PC-9 (cell line): ENCODE results near the gene ZNF772. TPM values are rescaled to one million over a fixed set of nuclear protein-coding genes. Genes with fewer than 3 reads are reported as not detected.
"Not testable (repeated sequence)": the region's sequence is repeated elsewhere in the genome, so short reads cannot be mapped to it uniquely, and the experiment has no call there.

Experiments
- BruUV-seq: library from RNA; stranded (reverse); fragments of 400-500 nt; replicated peaks from 2 replicates; lab custom pipeline; 2021; lab: Mats Ljungman, UMichigan
- CTCF ChIA-PET: fragments of 300-600 bp; sonication (Branson Sonifier 250); formaldehyde crosslinking; loops from one replicate; lab custom pipeline; 2022; ENCODE audit warnings: antibody characterized with exemption; lab: Charles Lee
- POLR2A ChIA-PET: fragments of 300-600 bp; sonication (Branson Sonifier 250); formaldehyde crosslinking; loops from one replicate; lab custom pipeline; 2022; ENCODE audit warnings: antibody characterized with exemption; ENCODE audit not compliant: unreplicated experiment; lab: Charles Lee
- DNase-seq, 2 experiments: peaks; one replicate each; pipeline versions ENCODE4 v3.0.0 to v3.0.0-alpha.2; 2015 to 2022; ENCODE audit warnings: mixed read lengths in 1 of 2
- H2AFZ ChIP-seq: fragments of 200-600 bp; sonication (generic); 2 replicates; pipeline ENCODE4 v1.8.1; 2017; ENCODE audit warnings: antibody characterized with exemption
- H3F3A ChIP-seq: fragments of 200-600 bp; sonication (generic); 2 replicates; pipeline ENCODE4 v1.8.1; 2017; ENCODE audit warnings: antibody characterized with exemption, mild to moderate bottlenecking, low read depth; ENCODE audit not compliant: insufficient read depth
- H3K27ac ChIP-seq: fragments of 200-600 bp; sonication (generic); 2 replicates; pipeline ENCODE4 v1.6.1; 2016; ENCODE audit warnings: mixed run types
- H3K27me3 ChIP-seq: fragments of 200-600 bp; sonication (generic); 2 replicates; pipeline ENCODE4 v1.6.1; 2016; ENCODE audit warnings: low read depth, mixed run types; ENCODE audit not compliant: insufficient read depth
- H3K36me3 ChIP-seq: fragments of 200-600 bp; sonication (generic); 2 replicates; pipeline ENCODE4 v1.6.1; 2016; ENCODE audit warnings: low read depth, mixed run types
- H3K4me1 ChIP-seq: fragments of 200-600 bp; sonication (generic); replicated peaks from 2 replicates; pipeline ENCODE4 v1.6.1; 2016; ENCODE audit warnings: mixed run types; ENCODE audit not compliant: insufficient read depth
- H3K4me2 ChIP-seq: fragments of 200-600 bp; sonication (generic); 2 replicates; pipeline ENCODE4 v1.6.1; 2017; ENCODE audit warnings: mixed run types
- H3K4me3 ChIP-seq: fragments of 200-600 bp; sonication (generic); 2 replicates; pipeline ENCODE4 v1.6.1; 2016; ENCODE audit warnings: mixed run types
- H3K79me2 ChIP-seq: fragments of 200-600 bp; sonication (generic); 2 replicates; pipeline ENCODE4 v1.6.1; 2017; ENCODE audit warnings: low read depth, mixed run types
- H3K9me2 ChIP-seq: fragments of 200-600 bp; sonication (generic); 2 replicates; pipeline ENCODE4 v1.8.1; 2017; ENCODE audit warnings: mild to moderate bottlenecking; ENCODE audit not compliant: insufficient read depth
- H3K9me3 ChIP-seq: fragments of 200-600 bp; sonication (generic); 2 replicates; pipeline ENCODE4 v1.8.1; 2016; ENCODE audit warnings: low read depth; ENCODE audit not compliant: insufficient read depth
- H4K20me1 ChIP-seq: fragments of 200-600 bp; sonication (generic); 2 replicates; pipeline ENCODE4 v1.8.1; 2017; ENCODE audit not compliant: insufficient read depth
- CTCF ChIP-seq: fragments of 200-600 bp; sonication (generic); conservative IDR thresholded peaks from 2 replicates; pipeline ENCODE4 v1.6.1; 2017; ENCODE audit warnings: mixed run types, antibody characterized with exemption, mild to moderate bottlenecking, moderate library complexity
- EZH2 ChIP-seq: fragments of 200-600 bp; sonication (generic); IDR thresholded peaks from 2 replicates; pipeline ENCODE4 v1.8.0; 2017; ENCODE audit warnings: antibody characterized with exemption, low read depth
- intact Hi-C: fragments of 100-400 bp; cut with micrococcal nuclease; formaldehyde crosslinking; loops from one replicate; pipeline ENCODE4 v1.10.0; 2022; ENCODE audit not compliant: unreplicated experiment
- total RNA-seq: library from RNA; stranded (reverse); gene quantifications from 2 replicates; pipeline ENCODE4 v1.2.3, GENCODE V29; 2021

ZNF772 gene
- total RNA-seq, 1 experiment from 2014 or later = 9.1 TPM

GRCh38 chr19:57512845-57513244 lies 35.5 kb upstream of the ZNF772 start:
- no peak overlapping the region for H3K27ac ChIP-seq
- H4K20me1 ChIP-seq = no peaks in the 10 kb centered on the region
- no peaks in the 10 kb centered on the region for H3K27me3 ChIP-seq
- no TSS peak for BruUV-seq
- peaks cover 13% of the 10 kb centered on the region; the same call in 1 of the 2 replicates for H3K36me3 ChIP-seq
- H3K4me2 ChIP-seq = no peak overlapping the region
- ChIA-PET CTCF (no interaction called here), POLR2A (no interaction called here)
- H2AFZ ChIP-seq = no peak overlapping the region
- intact Hi-C loops = no loop called here
- DNase-seq = no peak
- H3K4me1 ChIP-seq = no peaks in the 10 kb centered on the region
- TF ChIP-seq EZH2 (no peak), CTCF (no peak)
- peaks cover 21% of the 10 kb centered on the region for H3K9me3 ChIP-seq
- no peaks in the 10 kb centered on the region for H3F3A ChIP-seq
- no peaks in the 10 kb centered on the region for H3K79me2 ChIP-seq
- no peak overlapping the region for H3K4me3 ChIP-seq
- H3K9me2 ChIP-seq = no peaks in the 10 kb centered on the region

GRCh38 chr19:57511484-57511883 lies 34.1 kb upstream of the ZNF772 start:
- Histone ChIP-seq H3K79me2 (no peaks in the 10 kb centered on the region), H4K20me1 (no peaks in the 10 kb centered on the region), H3K36me3 (peaks cover 25% of the 10 kb centered on the region), H3F3A (no peaks in the 10 kb centered on the region; the same call in 1 of the 2 replicates), H3K27ac (no peak overlapping the region), H3K4me2 (no peak overlapping the region), H3K9me3 (peaks cover 32% of the 10 kb centered on the region), H3K4me3 (no peak overlapping the region), H3K4me1 (no peaks in the 10 kb centered on the region), H3K9me2 (no peaks in the 10 kb centered on the region), H3K27me3 (no peaks in the 10 kb centered on the region), H2AFZ (no peak overlapping the region)
- intact Hi-C loops = no loop called here
- DNase-seq = no peak
- ChIA-PET POLR2A (no interaction called here), CTCF (no interaction called here)
- no TSS peak for BruUV-seq
- TF ChIP-seq EZH2 = no peak
- TF ChIP-seq CTCF = no peak

- Histone ChIP-seq H3K4me2 (no peak overlapping the region), H2AFZ (no peak overlapping the region), H3K36me3 (peaks cover 61% of the 10 kb centered on the region), H3K27me3 (no peaks in the 10 kb centered on the region), H3F3A (no peaks in the 10 kb centered on the region; the same call in 1 of the 2 replicates), H3K27ac (no peak overlapping the region), H3K4me1 (no peaks in the 10 kb centered on the region), H3K4me3 (no peak overlapping the region), H3K9me3 (peaks cover 30% of the 10 kb centered on the region; the same call in 1 of the 2 replicates), H3K9me2 (no peaks in the 10 kb centered on the region), H3K79me2 (peaks cover 22% of the 10 kb centered on the region), H4K20me1 (no peaks in the 10 kb centered on the region)
- TF ChIP-seq CTCF = no peak
- TF ChIP-seq EZH2 = no peak
- CTCF ChIA-PET = no interaction called here
- no TSS peak for BruUV-seq
- POLR2A ChIA-PET = no interaction called here
- no peak for DNase-seq
- intact Hi-C loops = no loop called here
Observed at GRCh38 chr19:57506163-57506562, 28.8 kb upstream of the ZNF772 start.

- CTCF ChIA-PET, H3K27me3 ChIP-seq, H4K20me1 ChIP-seq, H3F3A ChIP-seq, H3K27ac ChIP-seq, H2AFZ ChIP-seq, intact Hi-C loops, BruUV-seq, H3K4me1 ChIP-seq, H3K9me2 ChIP-seq, DNase-seq: not testable (repeated sequence)
- Histone ChIP-seq H3K9me3 (peaks cover 24% of the 10 kb centered on the region; the same call in 1 of the 2 replicates), H3K4me2 (peak overlapping the region; percentile 87), H3K4me3 (peak overlapping the region; percentile 91), H3K79me2 (peaks cover 31% of the 10 kb centered on the region), H3K36me3 (peaks cover 29% of the 10 kb centered on the region)
- POLR2A ChIA-PET = interaction anchor here (0.6 kb wide), 2 partner anchors 151 to 544 kb away, joined by 3 to 6 read pairs; no protein-coding TSS in a partner anchor
Observed at GRCh38 chr19:57500400-57500799, 23.0 kb upstream of the ZNF772 start.

GRCh38 chr19:57499680-57500395 lies 22.5 kb upstream of the ZNF772 start, which contains the start of gene ZNF773:
TSS of gene ZNF773 (plus strand) at chr19:57499938. CDS start at chr19:57500081, 143 bp downstream.
- H3K27me3 ChIP-seq, H3F3A ChIP-seq, H3K9me2 ChIP-seq, CTCF ChIA-PET, H3K4me1 ChIP-seq, H4K20me1 ChIP-seq: not testable (repeated sequence)
- H3K79me2 ChIP-seq = peaks cover 31% of the 10 kb centered on the region
- TSS peak; percentile 48 for BruUV-seq
- H3K4me3 ChIP-seq = peak within 1 kb of the TSS; percentile 91
- intact Hi-C loops = loop anchor here (1.0 kb wide), 1 partner anchor 27 kb away; the partner anchor contains the start of gene ZNF549
- peak; percentile 93 to 94 for DNase-seq
- H2AFZ ChIP-seq = peak within 1 kb of the TSS; percentile 91
- H3K36me3 ChIP-seq = peaks cover 28% of the 10 kb centered on the region
- peak within 1 kb of the TSS; percentile 43; the same call in 1 of the 2 replicates for H3K27ac ChIP-seq
- POLR2A ChIA-PET = interaction anchor here (0.6 kb wide), 5 partner anchors 16 to 545 kb away, joined by 3 to 6 read pairs (median 3); partner anchors contain the start of gene ZNF749
- H3K9me3 ChIP-seq = peaks cover 24% of the 10 kb centered on the region; the same call in 1 of the 2 replicates
- H3K4me2 ChIP-seq = peak within 1 kb of the TSS; percentile 87
